ENCODE results near the gene SEPTIN8.

- TF ChIP-seq POLR2A (IDR thresholded peaks at IDR 0.05) (no peak), CTCF (IDR thresholded peaks at IDR 0.05) (no peak)
These were observed 17.0 kb downstream of the SEPTIN8 start for GRCh38 chr5:132760049-132760420.

All from Peyer's patch (tissue), 4 donors.